Colonic mucosa (tissue), 4 donors: ENCODE results near the gene VAV2. TPM values are rescaled to one million over a fixed set of nuclear protein-coding genes. Genes with fewer than 3 reads are reported as not detected.

Experiments used
- DNase-seq: peaks from one replicate; pipeline ENCODE4 v3.0.0-alpha.2; 2020
- H3K27ac ChIP-seq: fragments of 200-600 bp; one replicate; pipeline ENCODE4 v1.8.0; 2021
- H3K27me3 ChIP-seq: fragments of 200-600 bp; one replicate; pipeline ENCODE4 v1.8.0; 2021
- H3K36me3 ChIP-seq: fragments of 200-600 bp; one replicate; pipeline ENCODE4 v1.8.0; 2021
- H3K4me1 ChIP-seq: fragments of 200-600 bp; one replicate; pipeline ENCODE4 v1.8.0; 2021; ENCODE audit warnings: mild to moderate bottlenecking
- H3K4me3 ChIP-seq: fragments of 200-600 bp; one replicate; pipeline ENCODE4 v1.8.0; 2021
- H3K9ac ChIP-seq, 2 donors: one replicate each; pipeline ENCODE4 v1.7.0; 2013; ENCODE audit warnings: control low read depth in 2 of 2, low read depth in 2 of 2, low read length in 2 of 2
- H3K9me3 ChIP-seq: fragments of 200-600 bp; one replicate; pipeline ENCODE4 v1.8.0; 2021
- CTCF ChIP-seq: fragments of 200-600 bp; IDR thresholded peaks from one replicate; pipeline ENCODE4 v1.8.0; 2022; ENCODE audit warnings: antibody characterized with exemption, mild to moderate bottlenecking
- intact Hi-C: fragments of 100-400 bp; cut with DNase I; formaldehyde crosslinking; loops from one replicate; pipeline ENCODE4 v1.14.1; 2022
- total RNA-seq, 2 donors: library from RNA; stranded (reverse); fragmentation: NEBNext Ultra II Directional in 1 of 2; extraction: Animal tissue kit (Norgen Biotek cat#: 25700) in 1 of 2; gene quantifications; one replicate each; pipeline ENCODE4 v1.2.1, GENCODE V29; 2021
- donor health status: healthy.
- donor health status: DM: no; HTN: no; CAD: no.
- donor health status: DM: no; HTN: no; CAD: no.

The VAV2 gene
- total RNA-seq, 2 donors from 2014 or later, result 30.7 to 45.1 TPM

- DNase-seq, result no peak
- no peak overlapping the region for H3K9ac ChIP-seq
- no peaks in the 10 kb centered on the region for H3K36me3 ChIP-seq
- H3K4me1 ChIP-seq, result no peaks in the 10 kb centered on the region
- H3K27ac ChIP-seq, result no peak overlapping the region
- no peaks in the 10 kb centered on the region for H3K9me3 ChIP-seq
- no peak for TF ChIP-seq CTCF
- intact Hi-C loops, result no loop called here
- no peaks in the 10 kb centered on the region for H3K27me3 ChIP-seq
- no peak overlapping the region for H3K4me3 ChIP-seq
Observed at GRCh38 chr9:133986061-133986460, 6.1 kb downstream of the VAV2 start.

GRCh38 chr9:133982971-133983720 lies 9.0 kb downstream of the VAV2 start:
- intact Hi-C loops, result no loop called here
- Histone ChIP-seq H3K36me3 (no peaks in the 10 kb centered on the region), H3K27me3 (no peaks in the 10 kb centered on the region), H3K9ac (peak overlapping the region in 1 of 2 donors; percentile 1), H3K9me3 (no peaks in the 10 kb centered on the region), H3K4me1 (no peaks in the 10 kb centered on the region), H3K4me3 (no peak overlapping the region), H3K27ac (no peak overlapping the region)
- TF ChIP-seq CTCF, result no peak
- DNase-seq, result no peak

- no peak for DNase-seq
- TF ChIP-seq CTCF, result no peak
- H3K4me3 ChIP-seq, result no peak overlapping the region
- H3K27me3 ChIP-seq, result no peaks in the 10 kb centered on the region
- H3K9ac ChIP-seq, result no peak overlapping the region
- no peaks in the 10 kb centered on the region for H3K4me1 ChIP-seq
- H3K27ac ChIP-seq, result no peak overlapping the region
- no peaks in the 10 kb centered on the region for H3K9me3 ChIP-seq
- no peaks in the 10 kb centered on the region for H3K36me3 ChIP-seq
- intact Hi-C loops, result no loop called here
Observed at GRCh38 chr9:133981958-133982681, 10.0 kb downstream of the VAV2 start.

GRCh38 chr9:133981589-133981957 lies 10.6 kb downstream of the VAV2 start:
- no peaks in the 10 kb centered on the region for H3K36me3 ChIP-seq
- no peak for TF ChIP-seq CTCF
- no peak overlapping the region for H3K4me3 ChIP-seq
- no peaks in the 10 kb centered on the region for H3K4me1 ChIP-seq
- no peaks in the 10 kb centered on the region for H3K9me3 ChIP-seq
- intact Hi-C loops, result no loop called here
- DNase-seq, result no peak
- H3K27ac ChIP-seq, result no peak overlapping the region
- no peaks in the 10 kb centered on the region for H3K27me3 ChIP-seq
- H3K9ac ChIP-seq, result no peak overlapping the region

- no peaks in the 10 kb centered on the region for H3K36me3 ChIP-seq
- H3K27ac ChIP-seq, result no peak overlapping the region
- no peaks in the 10 kb centered on the region for H3K9me3 ChIP-seq
- H3K4me3 ChIP-seq, result no peak overlapping the region
- no peak for TF ChIP-seq CTCF
- intact Hi-C loops, result no loop called here
- DNase-seq, result no peak
- no peaks in the 10 kb centered on the region for H3K27me3 ChIP-seq
- H3K9ac ChIP-seq, result no peak overlapping the region
- H3K4me1 ChIP-seq, result no peaks in the 10 kb centered on the region
Observed at GRCh38 chr9:133980864-133981588, 11.1 kb downstream of the VAV2 start.
